ENCODE measurements around the gene STX18. TPM values are rescaled to one million over a fixed set of nuclear protein-coding genes. Genes with fewer than 3 reads are reported as not detected.

The STX18 gene
- total and polyA plus RNA-seq, 2 of the 13 experiments (the other 11 are each of a cell fraction or from before 2014, with no cell fraction given): 23.9 to 37.1 TPM

GRCh38 chr4:4472344-4472958 lies 69.4 kb downstream of the STX18 start (continued):
- no peak for TF ChIP-seq ZNF672 (CRISPR knock-in tag; IDR thresholded peaks at IDR 0.05)
- 0 out of 2 replicates have a peak, but pooled peaks have one; percentile 48 for TF ChIP-seq DNMT3B (CRISPR knock-in tag; conservative IDR thresholded peaks at IDR 0.05)
- no peak; the same call in 1 of the 2 replicates for TF ChIP-seq ZNF792 (CRISPR knock-in tag; IDR thresholded peaks at IDR 0.05)
- no peak for TF ChIP-seq FUBP1 (CRISPR knock-in tag; IDR thresholded peaks at IDR 0.05; ENCODE audit: borderline replicate concordance)
- TF ChIP-seq YEATS4 (CRISPR knock-in tag; IDR thresholded peaks at IDR 0.05; ENCODE audit: borderline replicate concordance): no peak
- no peak for TF ChIP-seq PRMT3 (CRISPR knock-in tag; IDR thresholded peaks at IDR 0.05; ENCODE audit: borderline replicate concordance, low read depth)
- TF ChIP-seq FOXP4 (CRISPR knock-in tag; IDR thresholded peaks at IDR 0.05): peak; percentile 84
- no peak for TF ChIP-seq RORA (CRISPR knock-in tag; IDR thresholded peaks at IDR 0.05)
- TF ChIP-seq GABPB1 (CRISPR knock-in tag; IDR thresholded peaks at IDR 0.05): peak; percentile 40; the same call in 1 of the 2 replicates
- no peak for TF ChIP-seq ZNF362 (CRISPR knock-in tag; IDR thresholded peaks at IDR 0.05; ENCODE audit: borderline replicate concordance)
- TF ChIP-seq ZNF503 (CRISPR knock-in tag; IDR thresholded peaks at IDR 0.05): peak; percentile 58; the same call in 1 of the 2 replicates
- TF ChIP-seq ZNF747 (CRISPR knock-in tag; IDR thresholded peaks at IDR 0.05; ENCODE audit: borderline replicate concordance): no peak
- no peak for TF ChIP-seq ZNF530 (CRISPR knock-in tag; IDR thresholded peaks at IDR 0.05; ENCODE audit: low read depth)
- TF ChIP-seq KLF15 (CRISPR knock-in tag; IDR thresholded peaks at IDR 0.05; ENCODE audit: borderline replicate concordance): no peak
- TF ChIP-seq ZNF674 (CRISPR knock-in tag; IDR thresholded peaks at IDR 0.05; ENCODE audit: low read depth): no peak
- TF ChIP-seq ZNF275 (CRISPR knock-in tag; IDR thresholded peaks at IDR 0.05; ENCODE audit: borderline replicate concordance): no peak
- no peak for TF ChIP-seq ATF4 (CRISPR knock-in tag; IDR thresholded peaks at IDR 0.05)
- TF ChIP-seq ZMYM2 (CRISPR knock-in tag; IDR thresholded peaks at IDR 0.05): no peak
- TF ChIP-seq HNRNPUL1 (IDR thresholded peaks at IDR 0.05; ENCODE audit: low read depth, low read length): no peak
- TF ChIP-seq ZBTB42 (CRISPR knock-in tag; IDR thresholded peaks at IDR 0.05): no peak

Data from HepG2 (cell line).